GM19467 (cell line): ENCODE measurements around the gene UVRAG.
"Not testable (repeated sequence)": the region's sequence is repeated elsewhere in the genome, so short reads cannot be mapped to it uniquely, and the experiment has no call there.

Experiments
- ATAC-seq: cut with Tn5 transposase; IDR thresholded peaks from one replicate; pipeline ENCODE4 v1.9.1; 2021; ENCODE audit warnings: mild to moderate bottlenecking, moderate library complexity; ENCODE audit not compliant: unreplicated experiment

The UVRAG gene

DNA sequence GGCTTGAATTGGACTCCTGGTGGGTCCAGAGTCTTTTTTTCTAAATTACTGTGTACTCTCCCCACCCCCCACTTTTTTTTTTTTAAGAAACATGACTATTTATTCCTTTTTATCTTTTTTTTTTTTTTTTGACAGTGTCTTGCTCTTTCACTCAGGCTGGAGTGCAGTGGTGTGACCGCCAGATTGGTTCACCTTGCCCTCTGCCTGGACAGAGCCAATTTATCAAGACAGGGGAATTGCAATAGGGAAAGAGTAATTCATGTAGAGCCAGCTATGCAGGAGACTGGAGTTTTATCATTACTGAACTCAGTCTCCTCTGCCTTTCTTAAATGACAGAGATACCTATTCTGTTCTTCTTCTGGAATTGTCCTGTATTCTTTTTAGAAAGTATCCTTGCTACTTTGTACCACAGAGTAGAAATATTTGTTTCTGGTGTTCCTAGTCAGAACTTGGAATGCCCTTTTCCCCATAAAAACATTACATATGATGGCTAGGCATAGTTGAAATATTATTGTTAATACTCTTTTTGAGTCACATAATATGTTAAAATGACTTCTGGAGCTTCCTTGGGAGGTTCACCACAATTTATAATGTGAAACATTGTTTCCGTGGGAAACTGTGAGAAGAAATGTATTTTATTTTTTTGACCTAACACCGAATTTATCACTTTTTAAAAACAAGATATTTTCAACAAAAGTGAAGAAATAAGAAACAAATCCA, 95.6 kb downstream of the UVRAG start:
- ATAC-seq: no peak

DNA sequence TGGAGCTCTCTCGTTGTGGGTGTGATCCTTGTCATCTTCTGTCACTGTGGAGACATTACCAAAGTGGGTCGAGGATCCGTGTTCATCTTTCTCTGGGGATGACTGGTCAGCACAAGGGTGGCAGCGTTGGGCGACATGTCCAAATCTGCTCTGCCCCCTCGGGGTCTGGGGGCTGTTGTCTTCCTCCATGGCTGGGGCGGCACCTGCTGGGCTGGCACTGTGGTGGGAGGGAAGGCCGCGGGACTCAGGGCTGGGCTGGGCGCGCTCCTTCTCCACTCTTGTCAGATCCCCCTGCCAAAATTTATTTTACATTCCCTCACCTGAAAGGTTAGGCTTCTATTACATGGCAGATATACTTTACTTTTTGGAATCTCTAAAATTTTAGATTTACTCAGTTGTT, 96.4 kb downstream of the UVRAG start:
- ATAC-seq: no peak

DNA sequence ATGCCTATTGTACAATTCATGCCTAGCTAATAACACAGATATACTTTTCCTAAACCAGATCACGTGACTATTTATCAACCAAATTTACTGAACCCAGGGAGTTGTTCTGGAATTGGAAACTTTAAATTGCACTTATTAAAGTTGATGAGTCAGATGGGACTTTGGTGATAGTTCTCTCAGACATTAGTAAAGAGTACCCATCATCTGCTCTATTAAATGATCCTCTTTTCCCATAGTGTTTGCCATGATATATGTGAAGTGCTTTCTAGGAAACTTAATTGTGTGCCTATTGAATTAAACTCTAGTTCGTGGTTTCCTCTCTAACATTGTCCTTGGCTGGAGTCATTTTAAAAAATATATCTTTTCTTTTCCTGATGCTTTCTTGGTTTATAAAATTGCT, 99.0 kb downstream of the UVRAG start:
- ATAC-seq: no peak

DNA sequence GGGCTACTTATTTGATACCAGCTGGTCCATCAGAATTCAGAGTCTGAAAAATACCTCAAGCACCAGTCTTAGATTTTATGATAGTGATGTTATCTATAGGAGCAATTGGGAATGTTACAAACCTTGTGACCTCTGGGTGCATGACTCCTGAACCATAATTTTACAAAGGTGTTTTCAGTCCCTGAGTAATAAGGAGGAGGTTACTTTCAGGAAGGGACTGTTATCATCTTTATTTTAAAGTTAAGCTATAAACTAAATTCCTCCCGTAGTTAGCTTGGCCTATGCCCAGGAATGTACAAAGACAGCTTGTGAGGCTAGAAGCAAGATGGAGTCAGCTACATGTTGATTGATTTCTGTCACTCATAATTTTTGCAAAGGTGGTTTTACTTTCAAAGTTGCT, 101.9 kb downstream of the UVRAG start:
- ATAC-seq: no peak

DNA sequence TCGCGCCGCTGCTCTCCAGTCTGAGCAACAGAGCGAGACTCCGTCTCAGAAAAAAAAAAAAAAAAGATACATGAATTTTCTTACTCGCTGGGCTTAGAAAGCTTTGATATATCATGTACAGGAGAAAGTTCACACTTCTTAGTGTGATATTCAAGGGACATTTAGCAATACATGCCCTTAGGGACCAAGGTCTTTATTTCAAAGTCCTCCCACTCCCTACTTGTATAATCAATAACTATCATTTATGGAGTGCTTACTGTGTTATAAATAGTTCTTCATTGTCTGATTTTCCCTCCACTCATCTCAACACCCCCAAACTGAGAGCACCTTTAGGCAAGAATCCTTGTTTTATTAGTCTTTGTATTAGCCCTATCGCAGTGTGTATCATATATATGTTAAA, 103.3 kb downstream of the UVRAG start:
- no peak for ATAC-seq

DNA sequence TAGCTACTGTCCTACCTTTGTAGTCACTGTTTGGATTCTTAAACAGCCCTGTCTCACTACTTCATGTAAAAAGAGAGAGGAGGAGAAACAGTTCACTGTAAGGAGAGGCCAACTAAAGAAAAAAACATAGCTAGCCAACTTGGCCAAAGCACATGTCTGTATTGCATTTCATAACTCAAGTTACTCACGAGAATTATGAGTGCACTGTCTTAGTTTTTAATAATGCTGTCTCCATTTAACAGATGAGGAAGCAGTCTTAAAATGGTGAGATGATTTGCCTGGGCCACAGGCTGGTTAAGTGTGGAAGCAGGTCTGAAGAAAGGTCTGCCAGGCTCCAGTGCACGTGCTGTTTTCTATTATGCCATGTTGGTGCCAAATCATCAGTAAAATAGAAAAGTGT, 104.5 kb downstream of the UVRAG start:
- no peak for ATAC-seq

DNA sequence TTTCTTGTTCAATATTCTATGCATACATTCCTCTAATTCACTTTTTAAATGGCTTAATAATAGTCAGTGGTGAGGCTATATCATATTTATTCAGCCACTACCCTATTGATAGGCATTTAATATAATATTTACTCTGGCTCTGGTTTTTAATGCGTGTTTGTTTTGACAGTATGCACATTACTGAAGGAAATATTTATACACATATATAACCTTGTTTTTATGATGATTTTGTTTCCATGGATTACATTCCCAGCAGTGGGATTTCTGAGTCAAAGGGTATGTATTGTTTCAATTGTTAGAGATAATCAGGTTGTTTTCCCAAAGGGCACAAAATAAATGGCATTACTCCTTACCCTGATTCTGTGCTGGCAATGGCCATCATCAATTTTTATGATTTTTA, 105.8 kb downstream of the UVRAG start:
- ATAC-seq: no peak

DNA sequence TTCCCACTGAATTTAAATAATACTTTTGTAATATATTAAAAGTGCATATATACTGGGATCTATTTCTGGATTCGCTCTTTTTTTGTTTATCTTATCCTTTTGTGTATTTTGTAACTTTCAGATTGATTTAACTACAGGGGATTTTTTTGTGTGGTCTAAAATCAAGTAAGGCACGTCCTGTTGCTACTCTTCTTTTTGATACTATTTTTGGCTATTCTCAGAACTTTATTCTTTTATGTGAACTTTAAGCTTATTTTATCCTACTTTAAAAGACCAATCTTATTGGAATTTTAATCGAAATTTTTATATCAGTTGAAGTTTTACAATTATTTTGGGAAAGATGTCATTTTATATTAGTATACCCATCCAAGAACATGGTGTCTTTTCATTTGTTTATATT, 106.8 kb downstream of the UVRAG start:
- ATAC-seq: no peak

DNA sequence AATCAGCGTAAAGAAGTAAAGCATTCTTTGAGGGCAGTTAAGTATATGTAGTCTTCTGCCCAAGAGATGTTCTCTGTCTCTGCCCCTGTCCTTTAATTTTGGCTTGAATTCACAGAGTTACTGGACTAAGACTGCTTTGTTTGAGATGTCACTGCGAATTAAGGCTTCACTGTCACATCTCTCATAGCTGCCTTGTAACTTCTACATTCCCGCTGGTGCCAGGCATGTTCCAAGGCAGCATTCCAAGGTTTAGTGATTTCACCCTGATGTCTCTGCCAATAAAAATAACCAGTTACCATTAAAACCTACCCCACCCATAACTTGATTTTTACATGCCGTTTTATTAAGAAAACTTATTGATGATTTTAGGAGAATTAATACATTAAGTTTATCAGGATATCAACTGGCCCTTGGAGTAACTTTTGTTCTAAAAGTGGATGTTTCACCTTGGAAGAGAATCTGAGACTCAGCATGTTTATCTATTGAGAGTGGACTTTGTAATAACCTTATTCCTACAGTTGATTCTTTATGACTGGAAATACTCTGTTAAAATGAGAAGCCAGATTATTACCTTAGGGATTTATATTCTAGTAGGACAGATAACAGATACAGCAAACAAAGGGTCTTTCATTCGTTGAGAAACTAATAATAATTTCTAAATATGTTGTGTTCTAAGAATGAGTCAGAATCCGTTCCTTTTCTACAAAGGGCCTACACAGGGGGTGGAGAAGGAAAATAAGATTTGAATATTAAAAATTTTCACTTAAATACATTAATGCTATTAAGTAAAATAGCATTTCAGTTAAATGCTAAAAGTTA, 110.2 kb downstream of the UVRAG start:
- ATAC-seq: no peak

DNA sequence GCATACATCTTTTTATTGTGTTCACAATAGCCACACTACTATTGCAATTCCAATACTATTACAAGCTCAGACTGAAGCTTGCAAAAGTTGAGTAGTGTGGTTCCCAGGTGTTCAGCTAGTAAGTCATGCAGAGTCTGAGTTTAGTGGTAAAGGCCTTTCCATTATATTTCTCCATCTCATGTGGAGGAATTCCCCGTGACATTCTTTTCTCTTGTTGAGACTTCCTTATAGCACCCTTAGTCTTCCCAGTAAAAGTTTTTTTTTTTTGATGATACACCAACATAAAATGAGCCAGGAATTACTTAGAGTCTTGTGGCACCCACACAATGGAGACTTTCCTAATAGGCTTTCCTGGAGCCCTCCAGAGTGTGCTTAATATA, 110.8 kb downstream of the UVRAG start:
- no peak for ATAC-seq

DNA sequence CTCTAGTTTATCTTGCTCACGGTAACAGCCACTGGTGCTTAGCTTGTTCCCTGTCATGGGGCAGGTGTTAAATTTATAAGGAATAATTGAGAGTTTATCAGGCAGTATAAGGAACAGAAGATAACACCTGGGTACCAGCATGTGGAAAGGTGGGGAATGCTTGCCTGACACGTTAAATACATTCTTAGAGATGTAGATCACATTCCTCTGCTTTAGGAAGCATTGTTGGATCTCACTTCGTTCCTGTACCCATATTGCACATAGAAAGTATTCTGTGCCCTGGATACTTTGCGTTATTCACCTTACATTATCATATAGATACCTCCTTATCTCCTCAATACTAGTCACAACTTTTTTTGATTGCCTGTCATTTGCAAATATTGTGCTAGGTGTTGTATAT, 114.7 kb downstream of the UVRAG start:
- ATAC-seq: no peak

DNA sequence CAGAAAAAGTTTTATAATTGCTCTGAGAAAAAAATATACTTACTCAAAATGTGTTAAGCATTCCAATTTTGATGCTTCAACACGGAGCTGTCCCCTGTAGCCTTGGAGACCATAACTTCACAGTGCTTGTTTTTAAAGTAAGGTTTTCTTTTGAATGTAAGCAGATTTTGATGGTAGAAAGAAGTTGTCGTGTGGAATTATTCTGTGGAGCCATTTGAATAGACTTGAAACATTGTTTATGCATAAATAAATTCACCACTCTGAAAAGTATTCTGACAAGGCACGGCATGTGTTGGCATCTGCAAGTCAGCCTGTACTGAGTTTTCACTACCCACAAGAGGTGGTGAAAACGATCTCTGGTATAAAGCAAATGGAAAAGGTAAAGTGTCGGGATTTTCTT, 115.5 kb downstream of the UVRAG start:
- no peak for ATAC-seq

DNA sequence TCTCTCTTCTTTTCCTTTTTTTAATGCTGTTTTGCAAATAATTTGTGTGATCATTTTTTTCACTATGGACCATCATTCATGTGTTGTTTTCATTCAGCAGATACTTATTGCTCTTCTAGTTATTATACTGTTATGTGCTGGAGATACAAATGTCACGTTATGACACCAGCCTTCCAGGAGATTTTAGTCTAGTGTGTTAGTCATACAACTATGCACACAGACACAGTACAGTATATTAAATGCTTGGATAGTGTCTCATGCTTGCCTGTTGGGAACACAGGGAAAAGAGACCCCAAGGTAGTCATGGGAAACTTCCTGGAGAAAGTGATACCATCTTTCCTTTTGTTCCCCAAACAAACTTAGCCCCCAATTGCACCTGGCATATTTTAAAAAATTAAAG, 116.1 kb downstream of the UVRAG start:
- no peak for ATAC-seq

DNA sequence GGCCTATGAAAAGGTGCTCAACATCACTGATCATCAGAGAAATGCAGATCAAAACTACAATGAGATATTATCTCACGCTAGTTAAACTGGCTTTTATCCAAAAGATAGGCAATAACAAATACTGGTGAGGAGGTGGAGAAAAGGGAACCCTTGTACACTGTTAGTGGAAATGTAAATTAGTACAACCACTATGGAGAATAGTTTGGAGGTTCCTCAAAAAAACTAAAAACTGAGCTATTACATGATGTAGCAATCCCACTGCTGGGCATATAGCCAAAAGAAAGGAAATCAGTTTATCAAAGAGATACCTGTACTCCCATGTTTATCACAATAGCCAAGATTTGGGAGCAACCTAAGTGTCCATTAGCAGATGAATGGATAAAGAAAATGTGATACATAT, 118.7 kb downstream of the UVRAG start:
- not testable (repeated sequence) for ATAC-seq

DNA sequence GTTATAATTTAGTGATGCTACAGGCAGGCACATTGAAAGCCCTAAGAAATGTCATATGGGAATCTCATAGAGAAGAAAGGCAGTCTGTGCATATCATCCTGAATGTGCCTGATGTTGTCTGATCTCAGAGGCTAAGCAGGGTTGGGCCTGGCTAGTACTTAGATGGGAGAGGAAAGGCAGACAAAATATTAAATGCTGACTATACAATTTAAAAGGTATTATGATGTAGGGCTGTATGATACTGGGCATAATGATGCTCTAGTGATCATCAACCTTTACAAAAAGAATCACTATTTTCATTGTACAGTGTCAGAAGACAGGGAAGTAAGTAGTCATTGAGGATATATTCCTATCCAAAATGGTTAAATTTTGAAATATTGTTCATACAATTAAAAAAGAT, 119.8 kb downstream of the UVRAG start:
- ATAC-seq: no peak

DNA sequence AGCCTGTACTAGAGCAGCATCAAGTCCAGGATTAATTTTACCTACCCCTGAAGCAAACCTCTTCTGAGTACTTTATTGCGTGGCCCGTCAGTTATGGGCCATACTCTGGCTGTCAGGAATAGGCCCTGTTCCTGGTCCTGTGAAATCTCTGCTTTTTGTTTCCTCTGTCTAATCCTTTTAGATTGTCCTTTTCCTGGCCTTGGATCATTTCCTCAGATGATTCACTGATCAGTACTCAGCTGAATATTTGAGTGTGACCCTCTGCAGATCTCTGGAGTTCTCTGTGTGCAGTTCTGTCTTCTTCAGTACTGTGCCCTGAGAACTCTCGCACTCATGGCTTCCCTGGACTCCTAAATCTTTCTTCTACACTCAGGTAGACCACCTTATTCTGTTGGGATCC, 123.5 kb downstream of the UVRAG start:
- ATAC-seq: no peak

DNA sequence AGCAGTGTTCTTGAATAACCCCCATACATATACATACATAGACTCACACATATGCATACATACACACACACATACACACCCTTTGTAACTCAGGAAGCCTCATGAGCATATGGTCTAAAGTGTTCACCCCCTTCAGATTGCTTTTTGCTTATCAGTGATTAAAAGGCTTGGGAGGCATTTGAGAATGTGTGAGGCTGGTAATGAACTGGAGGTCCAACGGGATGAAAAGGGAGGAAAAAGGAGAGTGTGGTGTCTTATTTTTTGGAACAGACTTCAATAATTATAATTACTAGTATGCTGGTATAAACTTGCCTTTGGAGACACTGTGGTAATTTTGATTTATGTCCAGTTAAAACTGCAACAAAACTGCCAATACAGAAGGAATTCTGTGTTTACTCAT, 124.5 kb downstream of the UVRAG start:
- no peak for ATAC-seq

DNA sequence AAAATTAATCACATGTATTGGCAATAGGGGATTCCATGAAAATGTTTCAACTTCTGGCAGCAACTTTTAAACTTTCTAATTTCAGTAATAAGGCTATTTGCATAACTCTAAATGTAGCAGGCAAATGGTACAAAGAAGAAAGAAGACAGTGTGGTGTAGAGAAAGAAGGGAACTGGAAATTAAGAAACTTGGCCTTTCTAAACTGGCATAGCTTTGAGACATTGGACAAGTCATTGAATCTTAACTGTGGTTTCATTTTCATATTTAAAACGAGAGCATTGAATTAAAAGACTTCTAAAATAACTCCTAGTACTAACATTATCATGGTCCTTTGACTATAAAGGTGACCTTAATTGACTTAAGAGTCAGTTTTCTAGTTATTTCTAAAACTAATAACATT, 125.0 kb downstream of the UVRAG start:
- ATAC-seq: no peak

DNA sequence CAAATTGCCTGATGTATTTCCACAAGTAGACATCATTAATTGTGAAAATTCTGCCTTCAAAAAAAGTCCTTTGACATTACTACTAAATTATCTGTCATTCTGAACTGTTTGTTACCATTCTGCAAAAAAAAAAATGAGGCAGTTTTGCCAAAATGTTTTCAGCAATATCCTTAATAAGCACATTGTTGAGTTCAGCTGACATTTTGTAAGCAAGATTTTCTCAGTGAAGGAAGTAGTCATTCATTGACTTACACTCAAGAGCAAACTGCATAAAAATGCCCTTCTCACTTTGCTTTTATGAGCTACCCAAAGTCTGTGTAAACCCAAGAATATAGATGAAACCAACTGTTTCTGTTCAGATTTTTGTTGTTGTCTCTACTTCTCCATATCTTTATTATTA, 125.9 kb downstream of the UVRAG start:
- ATAC-seq: no peak

DNA sequence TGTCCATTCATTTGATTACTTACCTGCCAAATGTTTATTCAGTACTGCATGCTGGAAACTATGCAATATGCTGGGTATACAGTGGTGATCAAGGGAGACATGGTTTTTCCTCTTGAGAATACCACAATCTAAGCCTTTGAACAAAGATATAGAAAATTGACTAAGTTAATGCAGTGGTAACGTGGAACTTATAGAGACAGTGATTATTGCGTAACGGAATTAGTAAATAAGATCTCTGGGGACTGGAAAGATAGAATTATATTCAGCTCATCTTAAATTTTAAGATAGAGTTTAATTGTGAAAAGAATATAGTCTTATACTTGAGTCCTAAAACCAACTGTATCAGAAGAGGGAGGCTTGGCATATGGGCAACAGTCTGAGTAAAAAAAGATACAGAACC, 129.5 kb downstream of the UVRAG start:
- no peak for ATAC-seq

DNA sequence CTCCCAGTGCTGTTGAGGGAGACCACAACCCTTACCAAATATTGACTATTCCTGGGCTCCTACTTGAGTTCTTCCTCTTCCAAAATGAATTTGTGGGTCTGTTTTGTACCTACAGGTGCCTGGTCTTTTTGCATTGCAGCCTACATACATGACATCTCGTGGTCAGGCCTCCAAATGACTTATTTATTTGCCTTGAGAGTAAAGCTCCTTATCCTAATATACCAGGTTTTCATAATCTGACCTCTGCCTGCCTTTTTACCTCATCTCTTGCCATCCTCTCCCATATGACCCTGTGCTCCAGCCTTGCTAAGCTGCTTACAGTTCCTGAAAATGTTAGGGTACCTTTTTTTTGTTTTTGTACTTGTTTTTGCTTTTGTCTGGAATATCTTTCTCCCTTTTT, 130.4 kb downstream of the UVRAG start:
- ATAC-seq: no peak

DNA sequence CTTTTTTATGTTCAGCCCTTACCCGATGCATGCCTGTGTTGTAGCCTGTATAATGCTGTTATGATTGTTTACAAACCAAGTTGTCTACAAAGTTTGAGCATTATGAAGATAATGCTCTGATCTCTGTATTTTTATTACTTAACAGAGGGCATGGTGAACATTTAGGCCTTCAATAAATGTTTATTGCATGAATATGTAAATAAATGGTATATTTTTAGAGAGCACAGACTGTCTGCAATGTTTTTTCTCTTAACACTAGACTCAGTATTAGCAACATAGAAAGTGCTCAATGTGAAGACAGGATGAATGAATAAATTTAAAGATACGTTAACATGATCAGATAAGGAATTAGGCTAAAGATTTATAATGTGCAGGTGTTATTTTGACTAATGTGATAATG, 130.9 kb downstream of the UVRAG start:
- ATAC-seq: no peak
